GM12875 (cell line): ENCODE results near the gene SAP25.
"Not testable (repeated sequence)": the region's sequence is repeated elsewhere in the genome, so short reads cannot be mapped to it uniquely, and the experiment has no call there.

Source experiments
- H3K4me3 ChIP-seq: one replicate; pipeline ENCODE4 v1.5.1; 2011; ENCODE audit warnings: low read depth, low read length, control low read depth
- CTCF ChIP-seq: IDR thresholded peaks from 2 replicates; pipeline ENCODE4 v1.5.1; 2011; ENCODE audit warnings: low read depth, mild to moderate bottlenecking, control low read depth, inconsistent platforms, low read length, moderate library complexity, borderline replicate concordance; ENCODE audit not compliant: insufficient read depth

SAP25 gene

GRCh38 chr7:100568896-100569844, 4.5 kb downstream of the SAP25 start:
- TF ChIP-seq CTCF = peak; percentile 61
- H3K4me3 ChIP-seq = no peak overlapping the region

- no peak overlapping the region for H3K4me3 ChIP-seq
- no peak for TF ChIP-seq CTCF
Observed at GRCh38 chr7:100568176-100568895, 5.4 kb downstream of the SAP25 start.

- TF ChIP-seq CTCF = no peak
- H3K4me3 ChIP-seq = no peak overlapping the region
Observed at GRCh38 chr7:100567751-100568175, 5.9 kb downstream of the SAP25 start.

GRCh38 chr7:100567031-100567730, 6.5 kb downstream of the SAP25 start:
- TF ChIP-seq CTCF = no peak
- no peak overlapping the region for H3K4me3 ChIP-seq

GRCh38 chr7:100566018-100566531, 7.6 kb downstream of the SAP25 start:
- no peak overlapping the region for H3K4me3 ChIP-seq
- no peak for TF ChIP-seq CTCF

- H3K4me3 ChIP-seq = no peak overlapping the region
- TF ChIP-seq CTCF = no peak
Observed at GRCh38 chr7:100565133-100565571, 8.5 kb downstream of the SAP25 start.

- not testable (repeated sequence) for H3K4me3 ChIP-seq
Observed at GRCh38 chr7:100564405-100564804, 9.3 kb downstream of the SAP25 start.
